Type B pancreatic cell (in vitro differentiated cells): Measurements from ENCODE around the gene ACSL1. TPM values are rescaled to one million over a fixed set of nuclear protein-coding genes. Genes with fewer than 3 reads are reported as not detected.
"Not testable (repeated sequence)": the region's sequence is repeated elsewhere in the genome, so short reads cannot be mapped to it uniquely, and the experiment has no call there.

Experiments used
- DNase-seq: peaks from one replicate; pipeline ENCODE4 v3.0.0; 2021; ENCODE audit warnings: mixed read lengths; ENCODE audit not compliant: unreplicated experiment; ENCODE audit errors: extremely low spot score
- H3K27ac Mint-ChIP-seq: 2 replicates; pipeline ENCODE4 v1.8.0; 2021; ENCODE audit warnings: mild to moderate bottlenecking, mixed read lengths
- H3K27me3 Mint-ChIP-seq: 2 replicates; pipeline ENCODE4 v1.8.0; 2021; ENCODE audit warnings: mixed read lengths
- H3K36me3 Mint-ChIP-seq: 2 replicates; pipeline ENCODE4 v1.8.0; 2021; ENCODE audit warnings: mixed read lengths
- H3K4me1 Mint-ChIP-seq: one replicate; pipeline ENCODE4 v1.8.0; 2021; ENCODE audit warnings: mixed read lengths; ENCODE audit not compliant: unreplicated experiment
- H3K4me3 Mint-ChIP-seq: 2 replicates; pipeline ENCODE4 v1.8.0; 2021; ENCODE audit warnings: mild to moderate bottlenecking, mixed read lengths
- H3K9me3 Mint-ChIP-seq: 2 replicates; pipeline ENCODE4 v1.8.0; 2021; ENCODE audit warnings: mixed read lengths
- CTCF ChIP-seq: fragments of 200-600 bp; sonication (generic); conservative IDR thresholded peaks from 2 replicates; pipeline ENCODE4 v1.5.0; 2021; ENCODE audit warnings: antibody characterized with exemption, mild to moderate bottlenecking
- total RNA-seq: library from RNA; stranded (reverse); gene quantifications from 2 replicates; pipeline ENCODE4 v1.2.1, GENCODE V29; 2021; ENCODE audit warnings: low replicate concordance

ACSL1 gene
- total RNA-seq, 1 donor from 2014 or later = 89.0 TPM

DNA sequence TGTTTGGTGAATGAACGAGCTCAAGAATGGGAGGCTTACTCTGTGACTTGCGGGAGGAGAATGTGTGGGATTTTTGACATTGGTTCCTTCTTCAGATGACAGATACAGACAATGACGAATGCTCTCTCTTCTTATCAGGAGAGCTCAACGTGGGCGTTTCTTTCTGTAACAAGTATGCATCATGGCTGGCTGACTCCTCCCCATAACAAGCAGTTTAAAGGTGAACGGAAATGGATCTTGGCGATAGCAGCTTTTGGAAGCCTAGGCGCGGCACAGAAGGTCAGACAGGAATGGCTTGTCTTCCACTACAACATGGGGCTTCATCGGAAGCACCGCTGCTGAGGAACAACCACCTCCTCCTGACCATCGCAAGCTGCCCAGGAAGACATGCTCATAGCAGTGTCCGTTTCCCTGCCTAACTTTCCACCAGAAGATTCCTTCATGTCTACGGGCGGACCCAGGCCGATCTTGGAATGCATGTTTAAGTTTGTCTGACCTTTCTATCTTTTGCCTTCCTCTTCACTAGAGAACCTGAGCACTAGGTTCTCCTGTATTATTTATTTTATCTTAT is 18.3 kb upstream of the ACSL1 start:
- H3K27ac Mint-ChIP-seq = peak overlapping the region; percentile 76
- no peaks in the 10 kb centered on the region for H3K4me1 Mint-ChIP-seq
- H3K9me3 Mint-ChIP-seq = peaks cover 6% of the 10 kb centered on the region
- DNase-seq = no peak
- H3K27me3 Mint-ChIP-seq = peaks cover 11% of the 10 kb centered on the region
- no peak overlapping the region for H3K4me3 Mint-ChIP-seq
- no peak for TF ChIP-seq CTCF
- no peaks in the 10 kb centered on the region for H3K36me3 Mint-ChIP-seq

DNA sequence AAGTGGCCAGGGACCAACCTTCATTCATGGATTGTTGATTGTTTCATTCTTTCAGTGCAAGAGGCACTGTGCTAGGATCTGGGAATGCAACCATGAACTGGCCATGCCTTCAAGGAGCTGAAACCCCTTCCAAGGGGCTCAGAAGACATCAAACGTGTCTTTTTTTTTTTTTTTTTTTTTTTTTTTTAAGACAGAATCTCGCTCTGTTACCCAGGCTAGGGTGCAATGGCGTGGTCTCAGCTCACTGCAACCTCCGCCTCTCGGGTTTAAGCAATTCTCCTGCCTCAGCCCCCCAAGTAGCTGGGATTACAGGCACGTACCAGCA is 13.3 kb upstream of the ACSL1 start:
- peaks cover 11% of the 10 kb centered on the region for H3K27me3 Mint-ChIP-seq
- H3K36me3 Mint-ChIP-seq, DNase-seq, H3K9me3 Mint-ChIP-seq, H3K27ac Mint-ChIP-seq, H3K4me3 Mint-ChIP-seq, H3K4me1 Mint-ChIP-seq: not testable (repeated sequence)

DNA sequence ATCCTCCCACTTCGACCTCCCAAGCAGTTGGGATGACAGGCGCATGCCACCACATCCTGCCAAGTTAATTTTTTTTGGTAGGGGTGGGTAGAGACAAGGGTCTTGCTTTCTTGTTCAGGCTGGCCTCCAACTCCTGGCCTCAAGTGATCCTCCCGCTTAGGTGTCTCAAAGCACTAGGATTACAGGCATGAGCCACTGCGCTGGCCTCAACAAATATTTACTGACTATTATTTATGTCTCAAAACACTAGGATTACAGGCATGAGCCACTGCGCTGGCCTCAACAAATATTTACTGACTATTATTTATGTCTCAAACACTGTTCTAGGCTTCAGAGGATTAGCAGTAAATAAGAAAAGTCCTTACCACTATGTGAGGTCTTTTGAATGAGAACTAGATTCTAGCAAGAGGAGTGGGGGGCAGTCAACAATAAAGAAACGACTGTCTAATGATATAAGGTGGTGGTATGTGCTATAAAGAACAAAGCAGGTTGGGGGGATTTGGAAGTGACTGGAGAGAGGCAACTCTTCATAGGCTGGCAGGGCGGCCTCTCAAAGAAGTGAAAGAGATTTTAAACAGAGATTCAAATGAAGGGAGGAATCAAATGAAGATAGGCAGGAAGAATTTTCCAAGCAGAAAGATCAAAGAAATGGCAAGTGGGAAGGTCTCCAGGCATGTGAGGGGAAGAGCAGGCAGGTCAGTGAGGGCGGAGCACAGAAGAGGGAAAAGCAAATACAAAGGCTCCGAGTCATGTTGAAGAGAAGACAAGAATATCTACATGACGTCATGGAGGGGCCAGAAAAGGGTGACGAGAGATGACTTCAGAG is 12.7 kb upstream of the ACSL1 start:
- peaks cover 6% of the 10 kb centered on the region for H3K9me3 Mint-ChIP-seq
- peaks cover 4% of the 10 kb centered on the region for H3K36me3 Mint-ChIP-seq
- peaks cover 11% of the 10 kb centered on the region for H3K27me3 Mint-ChIP-seq
- no peak for TF ChIP-seq CTCF
- H3K27ac Mint-ChIP-seq = no peak overlapping the region
- no peak for DNase-seq
- peaks cover 7% of the 10 kb centered on the region for H3K4me1 Mint-ChIP-seq
- H3K4me3 Mint-ChIP-seq = peak overlapping the region; percentile 7

- peaks cover 6% of the 10 kb centered on the region for H3K27me3 Mint-ChIP-seq
- peaks cover 7% of the 10 kb centered on the region for H3K4me1 Mint-ChIP-seq
- H3K4me3 Mint-ChIP-seq = no peak overlapping the region
- no peak for DNase-seq
- no peak overlapping the region for H3K27ac Mint-ChIP-seq
- H3K9me3 Mint-ChIP-seq = peaks cover 6% of the 10 kb centered on the region
- no peak for TF ChIP-seq CTCF
- peaks cover 4% of the 10 kb centered on the region for H3K36me3 Mint-ChIP-seq
Measured at GRCh38 chr4:184836613-184837012, 10.8 kb upstream of the ACSL1 start.

- Mint-ChIP-seq H3K27me3 (peaks cover 4% of the 10 kb centered on the region), H3K27ac (no peak overlapping the region), H3K4me3 (no peak overlapping the region), H3K9me3 (no peaks in the 10 kb centered on the region), H3K4me1 (no peaks in the 10 kb centered on the region), H3K36me3 (no peaks in the 10 kb centered on the region)
- DNase-seq = no peak
- TF ChIP-seq CTCF = no peak
Measured at GRCh38 chr4:184833046-184833838, 7.5 kb upstream of the ACSL1 start.

DNA sequence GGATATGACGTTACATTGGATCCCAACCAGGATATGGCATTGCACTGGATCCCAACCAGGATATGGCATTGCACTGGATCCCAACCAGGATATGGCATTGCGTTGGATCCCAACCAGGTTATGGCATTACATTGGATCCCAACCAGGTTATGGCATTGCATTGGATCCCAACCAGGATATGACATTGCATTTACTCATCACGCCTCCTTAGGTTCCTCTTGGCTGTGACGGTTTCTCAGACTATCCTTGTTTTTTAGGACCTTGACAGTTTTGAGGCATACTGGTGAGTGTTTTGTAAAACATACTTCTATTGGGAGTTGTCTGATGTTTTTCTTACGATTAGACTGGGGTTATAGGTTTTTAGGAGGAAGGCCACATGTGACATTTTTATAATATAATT is 5.4 kb upstream of the ACSL1 start:
- Mint-ChIP-seq H3K27me3 (peaks cover 23% of the 10 kb centered on the region), H3K4me1 (no peaks in the 10 kb centered on the region), H3K27ac (no peak overlapping the region)

More for the DNA sequence above, 5.4 kb upstream of the ACSL1 start:
- H3K36me3 Mint-ChIP-seq = no peaks in the 10 kb centered on the region
- H3K9me3 Mint-ChIP-seq = no peaks in the 10 kb centered on the region
- no peak overlapping the region for H3K4me3 Mint-ChIP-seq
- no peak for DNase-seq
- TF ChIP-seq CTCF = no peak
